NOMO-1 treated with dmso at 0.1 percent for 144 hours (cell line): ENCODE data around the gene FBXW10.
"Not testable (repeated sequence)": the region's sequence is repeated elsewhere in the genome, so short reads cannot be mapped to it uniquely, and the experiment has no call there.

Source experiments
- DNase-seq: peaks from one replicate; lab custom pipeline; 2025; ENCODE audit not compliant: unreplicated experiment; lab: John Stamatoyannopoulos, UW

The FBXW10 gene

GRCh38 chr17:18747501-18747900, 3.6 kb downstream of the FBXW10 start:
- DNase-seq = not testable (repeated sequence)

GRCh38 chr17:18750242-18750641, 6.4 kb downstream of the FBXW10 start:
- DNase-seq = not testable (repeated sequence)

GRCh38 chr17:18753829-18754409, 10.1 kb downstream of the FBXW10 start:
- DNase-seq = not testable (repeated sequence)

GRCh38 chr17:18755969-18756368, 12.1 kb downstream of the FBXW10 start:
- not testable (repeated sequence) for DNase-seq

- not testable (repeated sequence) for DNase-seq
These were observed 13.7 kb downstream of the FBXW10 start for GRCh38 chr17:18757368-18758044.

GRCh38 chr17:18758344-18758743, 14.5 kb downstream of the FBXW10 start:
- not testable (repeated sequence) for DNase-seq

- not testable (repeated sequence) for DNase-seq
These were observed 16.4 kb downstream of the FBXW10 start for GRCh38 chr17:18760221-18760620.

GRCh38 chr17:18770572-18770971, 26.7 kb downstream of the FBXW10 start:
- DNase-seq = not testable (repeated sequence)

GRCh38 chr17:18771066-18771465, 27.2 kb downstream of the FBXW10 start:
- not testable (repeated sequence) for DNase-seq

- no peak for DNase-seq
These were observed 28.6 kb downstream of the FBXW10 start for GRCh38 chr17:18772471-18772870.

GRCh38 chr17:18780991-18781718, 37.3 kb downstream of the FBXW10 start, which contains the start of gene TVP23B:
Gene TVP23B (plus strand): TSS chr17:18781183. CDS start chr17:18781294, 111 bp downstream.
- peak; percentile 94 for DNase-seq

GRCh38 chr17:18781805-18782204, 38.0 kb downstream of the FBXW10 start:
- DNase-seq = peak; percentile 10

GRCh38 chr17:18785933-18786332, 42.1 kb downstream of the FBXW10 start:
- not testable (repeated sequence) for DNase-seq

- DNase-seq = not testable (repeated sequence)
These were observed 43.0 kb downstream of the FBXW10 start for GRCh38 chr17:18786890-18787289.

GRCh38 chr17:18791402-18791801, 47.5 kb downstream of the FBXW10 start:
- DNase-seq = not testable (repeated sequence)

- not testable (repeated sequence) for DNase-seq
These were observed 51.0 kb downstream of the FBXW10 start for GRCh38 chr17:18794841-18795240.

GRCh38 chr17:18796887-18797286, 53.0 kb downstream of the FBXW10 start:
- DNase-seq = not testable (repeated sequence)

- not testable (repeated sequence) for DNase-seq
These were observed 59.8 kb downstream of the FBXW10 start for GRCh38 chr17:18803458-18804245.

- DNase-seq = not testable (repeated sequence)
These were observed 72.1 kb downstream of the FBXW10 start for GRCh38 chr17:18815924-18816323.

GRCh38 chr17:18816489-18817371, 72.9 kb downstream of the FBXW10 start:
- peak; percentile 0 for DNase-seq
